Panc1 (cell line): ENCODE results near the gene MAP3K21. TPM values are rescaled to one million over a fixed set of nuclear protein-coding genes. Genes with fewer than 3 reads are reported as not detected.

Source experiments
- ATAC-seq: fragments of 200-7000 bp; cut with Tn5 transposase; 2 replicates; pipeline ENCODE4 v1.9.1; 2020; ENCODE audit warnings: mild to moderate bottlenecking, moderate library complexity
- BruUV-seq: library from RNA; stranded (reverse); fragments of 400-500 nt; replicated peaks from 2 replicates; lab custom pipeline; 2021; lab: Mats Ljungman, UMichigan
- CTCF ChIA-PET: fragments of 300-600 bp; sonication (Branson Sonifier 250); formaldehyde crosslinking; loops from one replicate; lab custom pipeline; 2022; ENCODE audit warnings: antibody characterized with exemption; lab: Charles Lee
- POLR2A ChIA-PET: fragments of 300-600 bp; sonication (Branson Sonifier 250); formaldehyde crosslinking; loops from one replicate; lab custom pipeline; 2022; ENCODE audit warnings: antibody characterized with exemption; lab: Charles Lee
- DNase-seq: peaks from one replicate; pipeline ENCODE4 v3.0.0-alpha.2; 2010; ENCODE audit warnings: low read depth, low spot score
- H3K27ac ChIP-seq: 2 replicates; pipeline ENCODE4 v1.5.1; 2011; ENCODE audit warnings: mild to moderate bottlenecking, low read length, inconsistent platforms
- H3K27me3 ChIP-seq: fragments of 200-500 bp; sonication (Bioruptor generic); 2 replicates; pipeline ENCODE4 v1.6.0; 2014; ENCODE audit warnings: low read length, inconsistent platforms; ENCODE audit not compliant: control insufficient read depth, insufficient read depth
- H3K36me3 ChIP-seq: fragments of 200-500 bp; sonication (Bioruptor generic); 2 replicates; pipeline ENCODE4 v1.5.1; 2014; ENCODE audit warnings: inconsistent platforms, mild to moderate bottlenecking, low read length, moderate library complexity; ENCODE audit not compliant: control insufficient read depth, insufficient read depth
- H3K4me1 ChIP-seq: 2 replicates; pipeline ENCODE4 v1.5.1; 2011; ENCODE audit warnings: inconsistent platforms, mild to moderate bottlenecking, low read length, moderate library complexity; ENCODE audit not compliant: control insufficient read depth, insufficient read depth
- H3K4me3 ChIP-seq, 2 experiments: 2 replicates each; pipeline ENCODE4 v1.5.1; 2011 to 2012; ENCODE audit warnings: low read depth in 2 of 2, low read length in 2 of 2, mild to moderate bottlenecking in 2 of 2, inconsistent platforms in 1 of 2, moderate library complexity in 1 of 2
- H3K9me3 ChIP-seq: fragments of 200-500 bp; sonication (Bioruptor generic); 2 replicates; pipeline ENCODE4 v1.5.1; 2014; ENCODE audit warnings: low read depth, mild to moderate bottlenecking, inconsistent platforms, low read length, moderate library complexity; ENCODE audit not compliant: control insufficient read depth, insufficient read depth
- POLR2AphosphoS5 ChIP-seq: IDR thresholded peaks from 2 replicates; pipeline ENCODE4 v1.6.1; 2012; ENCODE audit warnings: mild to moderate bottlenecking, low read depth, low read length, moderate library complexity
- REST ChIP-seq, 2 experiments: IDR thresholded peaks; 2 replicates each; pipeline ENCODE4 v1.6.1; 2011 to 2012; ENCODE audit warnings: low read depth in 2 of 2, control low read depth in 1 of 2, low read length in 1 of 2, mild to moderate bottlenecking in 1 of 2, moderate library complexity in 1 of 2; ENCODE audit not compliant: insufficient read depth in 1 of 2
- SIN3A ChIP-seq: IDR thresholded peaks from 2 replicates; pipeline ENCODE4 v1.6.1; 2012; ENCODE audit warnings: low read depth, mild to moderate bottlenecking, low read length, moderate library complexity, borderline replicate concordance; ENCODE audit not compliant: insufficient read depth
- TCF7L2 ChIP-seq: IDR thresholded peaks from 2 replicates; pipeline ENCODE4 v1.6.1; 2011; ENCODE audit warnings: mild to moderate bottlenecking, low read depth, low read length, inconsistent platforms
- in situ Hi-C: cut with HindIII; loops from 2 replicates; pipeline ENCODE4 v1.10.0; 2016; ENCODE audit warnings: low sequenced_read_pairs, low pct_unique_long_range_greater_than_20kb
- intact Hi-C: fragments of 100-400 bp; cut with micrococcal nuclease; formaldehyde crosslinking; loops from one replicate; pipeline ENCODE4 v1.10.0; 2022; ENCODE audit not compliant: unreplicated experiment
- total RNA-seq: library from RNA; stranded (reverse); gene quantifications from one replicate; pipeline ENCODE4 v1.2.1, GENCODE V29; 2021; ENCODE audit not compliant: unreplicated experiment
- TF ChIP-seq, protein P1 (sequence below): fragments of 450-650 bp; IDR thresholded peaks from 2 replicates; pipeline ENCODE4 v1.5.1; 2017; ENCODE audit warnings: mild to moderate bottlenecking

Gene MAP3K21
- total RNA-seq, 1 experiment from 2014 or later: 3.1 TPM

- DNase-seq (no peak), ATAC-seq (no peak)
- TF ChIP-seq SIN3A (no peak), REST (IDR thresholded peaks at IDR 0.05; ENCODE audit: insufficient read depth in 1 of 2, low read depth in 2 of 2, low read length in 1 of 2) (no peak), POLR2AphosphoS5 (no peak), TCF7L2 (no peak)
- TF ChIP-seq, protein P1, sequence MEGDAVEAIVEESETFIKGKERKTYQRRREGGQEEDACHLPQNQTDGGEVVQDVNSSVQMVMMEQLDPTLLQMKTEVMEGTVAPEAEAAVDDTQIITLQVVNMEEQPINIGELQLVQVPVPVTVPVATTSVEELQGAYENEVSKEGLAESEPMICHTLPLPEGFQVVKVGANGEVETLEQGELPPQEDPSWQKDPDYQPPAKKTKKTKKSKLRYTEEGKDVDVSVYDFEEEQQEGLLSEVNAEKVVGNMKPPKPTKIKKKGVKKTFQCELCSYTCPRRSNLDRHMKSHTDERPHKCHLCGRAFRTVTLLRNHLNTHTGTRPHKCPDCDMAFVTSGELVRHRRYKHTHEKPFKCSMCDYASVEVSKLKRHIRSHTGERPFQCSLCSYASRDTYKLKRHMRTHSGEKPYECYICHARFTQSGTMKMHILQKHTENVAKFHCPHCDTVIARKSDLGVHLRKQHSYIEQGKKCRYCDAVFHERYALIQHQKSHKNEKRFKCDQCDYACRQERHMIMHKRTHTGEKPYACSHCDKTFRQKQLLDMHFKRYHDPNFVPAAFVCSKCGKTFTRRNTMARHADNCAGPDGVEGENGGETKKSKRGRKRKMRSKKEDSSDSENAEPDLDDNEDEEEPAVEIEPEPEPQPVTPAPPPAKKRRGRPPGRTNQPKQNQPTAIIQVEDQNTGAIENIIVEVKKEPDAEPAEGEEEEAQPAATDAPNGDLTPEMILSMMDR: no peak
- no peaks in the 10 kb centered on the region for H3K36me3 ChIP-seq
- H3K27ac ChIP-seq: no peak overlapping the region
- CTCF ChIA-PET: no interaction called here
- intact Hi-C loops: no loop called here
- H3K27me3 ChIP-seq: peaks cover 24% of the 10 kb centered on the region
- H3K9me3 ChIP-seq: no peaks in the 10 kb centered on the region
- no TSS peak for BruUV-seq
- H3K4me3 ChIP-seq: no peak overlapping the region
- POLR2A ChIA-PET: no interaction called here
- no peaks in the 10 kb centered on the region for H3K4me1 ChIP-seq
- in situ Hi-C loops: no loop called here
Observed at GRCh38 chr1:233319272-233319671, 8.3 kb upstream of the MAP3K21 start.

DNA sequence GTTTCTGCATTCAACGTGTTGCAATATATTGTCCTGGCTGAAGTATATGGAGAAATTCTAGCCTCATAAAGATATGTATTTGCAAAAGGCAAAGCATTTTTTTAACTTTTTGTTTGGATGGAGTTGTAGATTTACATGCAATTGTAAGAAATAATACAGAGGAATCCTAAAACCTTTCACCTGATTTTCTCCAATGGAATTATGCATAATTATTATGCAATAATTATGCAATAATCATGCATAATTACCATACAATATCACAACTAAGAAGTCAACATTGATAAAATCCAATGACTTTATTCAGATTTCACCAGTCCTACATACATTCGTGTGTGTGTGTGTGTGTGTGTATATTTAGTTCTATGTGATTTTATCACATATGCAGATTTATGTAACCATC, 7.5 kb upstream of the MAP3K21 start:
- H3K4me3 ChIP-seq: no peak overlapping the region
- DNase-seq (no peak), ATAC-seq (no peak)
- intact Hi-C loops: no loop called here
- no peaks in the 10 kb centered on the region for H3K4me1 ChIP-seq
- TF ChIP-seq REST (IDR thresholded peaks at IDR 0.05; ENCODE audit: insufficient read depth in 1 of 2, low read depth in 2 of 2, low read length in 1 of 2): no peak
- TF ChIP-seq POLR2AphosphoS5: no peak
- TF ChIP-seq TCF7L2: no peak
- TF ChIP-seq, protein P1: no peak
- TF ChIP-seq SIN3A: no peak
- H3K27me3 ChIP-seq: peaks cover 17% of the 10 kb centered on the region
- POLR2A ChIA-PET: no interaction called here
- H3K36me3 ChIP-seq: no peaks in the 10 kb centered on the region
- in situ Hi-C loops: no loop called here
- no peaks in the 10 kb centered on the region for H3K9me3 ChIP-seq
- BruUV-seq: no TSS peak
- no peak overlapping the region for H3K27ac ChIP-seq
- CTCF ChIA-PET: no interaction called here
